ENCODE measurements around the gene TLE7.

Gene TLE7

DNA sequence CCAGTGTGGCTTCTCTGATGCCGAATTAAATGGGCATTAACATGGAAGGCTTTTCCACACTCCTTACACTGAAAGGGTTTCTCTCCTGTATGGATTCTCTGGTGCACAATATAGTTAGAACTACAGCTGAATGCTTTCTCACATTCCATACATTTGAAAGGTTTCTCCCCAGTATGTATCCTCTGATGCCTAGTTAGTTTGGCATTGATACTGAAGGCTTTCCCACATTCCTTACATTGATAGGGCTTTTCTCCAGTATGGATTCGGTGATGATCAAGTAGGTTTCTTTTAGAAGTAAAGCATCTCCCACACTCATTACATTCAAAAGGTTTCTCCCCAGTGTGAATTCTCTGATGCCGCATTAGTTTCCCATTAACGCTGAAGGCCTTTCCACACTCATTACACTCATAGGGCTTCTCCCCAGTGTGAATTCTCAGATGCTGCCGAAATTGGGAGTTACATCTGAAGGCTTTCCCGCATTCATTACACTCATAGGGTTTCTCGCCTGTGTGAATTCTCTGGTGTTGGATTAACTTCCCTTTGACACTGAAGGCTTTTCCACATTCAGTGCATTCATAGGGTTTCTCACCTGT is 6.5 kb upstream of the TLE7 start:
- no peak for DNase-seq (ENCODE audit: low read depth in 3 of 3)

DNA sequence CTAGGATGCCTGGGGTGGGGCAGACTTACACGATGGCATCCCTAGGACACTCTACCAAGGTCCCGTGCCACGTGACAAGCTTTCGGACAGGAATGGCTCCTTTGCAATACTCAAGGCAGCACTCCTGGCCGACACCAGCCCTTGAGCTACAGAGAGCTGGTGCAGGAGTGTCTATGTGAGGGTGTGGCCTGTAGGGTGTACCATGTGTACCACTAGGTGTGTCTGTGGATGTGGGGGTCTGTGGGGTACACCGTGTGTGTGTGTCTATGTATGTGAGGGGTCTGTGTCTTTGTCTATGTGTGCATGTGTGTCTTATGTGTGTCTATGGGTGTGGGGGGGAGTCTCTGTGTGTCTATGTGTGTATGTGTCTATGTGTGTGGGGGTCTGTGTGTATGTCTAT is 1.9 kb upstream of the TLE7 start:
- no peak for DNase-seq (ENCODE audit: low read depth in 3 of 3)

DNA sequence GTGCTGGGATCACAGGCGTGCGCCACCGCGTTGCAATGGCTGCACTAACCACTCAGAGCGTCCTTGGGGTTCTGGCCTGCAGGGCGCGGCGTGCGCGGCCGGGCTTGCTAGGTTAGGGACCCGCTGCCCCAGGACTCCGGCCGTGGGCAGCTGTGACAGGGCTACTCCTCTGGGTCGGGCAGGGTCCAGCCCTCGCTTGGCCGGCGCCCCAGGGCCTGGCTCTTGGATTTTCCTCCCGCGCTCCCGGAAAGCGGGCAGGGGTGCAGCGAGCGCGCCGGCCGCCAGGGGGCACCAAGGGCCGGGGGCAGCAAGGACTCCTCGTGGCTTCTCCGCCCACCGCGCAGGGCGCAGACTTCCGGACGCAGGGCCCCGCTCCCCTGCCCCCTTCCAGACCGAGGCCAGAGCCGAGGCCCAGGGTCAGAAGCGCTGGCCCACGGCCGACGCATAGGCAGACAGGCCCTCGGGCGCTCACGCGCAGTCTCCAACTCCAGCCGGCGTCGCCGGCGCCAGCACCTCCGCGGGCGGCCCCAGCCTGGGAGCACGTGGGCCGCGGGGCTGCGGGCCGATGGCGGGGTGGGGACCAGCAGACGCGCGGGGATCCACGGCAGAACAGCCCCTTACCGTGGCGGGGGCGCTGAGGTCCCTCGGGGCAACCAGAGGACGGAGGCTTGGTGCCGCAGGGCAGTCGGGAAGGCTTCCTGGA is 355 bp downstream of the TLE7 start:
- peak in 1 of 3 experiments; percentile 26 for DNase-seq (ENCODE audit: low read depth in 3 of 3)

DNA sequence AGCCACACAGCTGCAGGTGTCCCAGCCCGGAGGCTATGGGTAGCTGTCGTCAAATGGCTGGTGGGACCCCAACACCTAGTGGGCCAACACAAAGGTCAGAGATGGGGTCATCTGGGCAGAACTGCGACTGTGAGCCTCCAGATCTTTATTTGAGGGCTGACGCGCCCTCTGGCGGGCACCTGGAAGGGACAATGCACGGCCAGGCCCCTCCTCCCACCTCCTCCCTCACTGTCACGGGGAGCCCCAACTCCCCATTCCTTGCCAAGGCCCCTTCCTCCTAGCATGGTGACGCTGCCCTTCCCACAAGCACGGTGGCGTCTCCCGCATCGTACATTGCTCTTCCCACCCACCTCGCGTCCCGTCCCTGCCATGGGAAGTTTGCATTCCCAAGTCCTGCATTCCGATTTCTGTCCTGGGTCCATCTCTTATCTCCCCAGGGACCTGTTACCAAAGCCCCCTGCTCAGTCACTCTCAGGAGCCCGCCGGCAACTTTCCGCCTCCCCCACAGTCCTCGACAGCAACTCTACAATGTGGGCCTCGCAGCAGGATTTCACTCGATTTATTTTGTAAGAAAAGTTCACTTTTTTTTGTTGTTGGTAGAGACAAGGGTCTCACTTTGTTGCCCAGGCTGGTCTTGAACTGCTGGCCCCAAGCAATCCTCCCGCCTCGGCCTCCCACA is 1.0 kb downstream of the TLE7 start:
- DNase-seq (ENCODE audit: low read depth in 3 of 3), result peak in 1 of 3 experiments; percentile 18

GRCh38 chr16:71439523-71439922 is 2.3 kb downstream of the TLE7 start:
- DNase-seq (ENCODE audit: low read depth in 3 of 3), result no peak

DNA sequence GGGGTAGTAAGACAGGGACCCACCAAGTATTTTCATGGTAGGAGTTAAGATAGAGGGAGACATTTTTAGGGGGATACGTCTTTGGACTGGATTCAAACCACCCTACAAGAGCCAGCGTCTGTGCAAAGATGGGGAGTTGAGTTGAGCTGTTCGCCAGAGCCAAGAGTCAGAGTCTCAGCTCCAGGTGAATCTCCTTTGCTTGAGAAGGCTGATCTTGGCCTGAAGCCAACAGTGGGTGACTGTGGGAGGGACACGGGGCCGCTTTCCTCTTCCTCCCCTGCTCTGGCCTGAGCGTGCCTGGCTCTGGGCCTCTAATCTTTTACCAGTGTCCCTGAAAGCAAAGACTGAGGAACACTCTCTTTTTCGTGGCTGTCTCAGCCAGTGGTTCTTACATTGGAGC is 5.4 kb downstream of the TLE7 start:
- DNase-seq (ENCODE audit: low read depth in 3 of 3), result no peak

DNA sequence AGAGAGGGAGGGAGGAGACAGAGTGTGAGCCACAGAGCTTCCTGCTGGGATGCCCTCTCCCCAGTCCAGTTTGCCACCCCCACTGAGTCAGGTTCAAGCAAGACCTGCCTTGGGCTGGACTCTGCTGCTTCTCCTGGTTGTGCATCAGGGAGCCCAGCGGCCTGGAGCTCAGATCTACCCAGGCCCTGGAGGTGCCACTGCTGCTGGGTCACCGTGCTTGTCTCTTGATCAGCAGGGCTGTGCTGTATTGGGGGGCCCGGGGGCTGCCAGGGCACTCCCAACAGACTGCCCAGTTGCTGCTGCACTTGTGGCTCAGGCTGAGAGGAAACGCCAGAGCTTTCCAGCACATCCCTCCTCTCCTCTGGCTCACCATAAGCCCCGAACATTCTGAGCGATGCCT is 8.9 kb downstream of the TLE7 start:
- DNase-seq (ENCODE audit: low read depth in 3 of 3), result no peak

DNA sequence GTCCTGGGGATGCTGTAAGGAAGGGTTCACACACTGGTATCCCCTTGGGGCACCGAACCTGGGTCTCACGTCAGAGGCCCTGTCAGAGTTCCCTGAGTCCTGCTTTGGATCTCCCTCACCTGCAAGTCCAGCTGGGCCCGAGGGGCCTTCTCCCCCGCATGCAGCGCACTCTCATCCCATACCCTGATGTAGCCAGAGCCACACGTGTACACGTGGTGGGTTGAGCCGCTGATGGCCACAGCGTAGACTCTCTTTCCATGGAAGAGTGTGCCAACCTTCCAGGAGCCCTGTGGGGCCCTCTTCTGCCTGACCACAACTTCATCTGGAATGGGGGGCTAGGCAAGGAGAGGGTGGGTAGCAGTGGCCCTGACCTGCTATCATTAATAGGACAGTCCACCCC is 9.9 kb downstream of the TLE7 start:
- no peak for DNase-seq (ENCODE audit: low read depth in 3 of 3)

GRCh38 chr16:71431176-71431575 is 10.7 kb downstream of the TLE7 start:
- no peak for DNase-seq (ENCODE audit: low read depth in 3 of 3)

DNA sequence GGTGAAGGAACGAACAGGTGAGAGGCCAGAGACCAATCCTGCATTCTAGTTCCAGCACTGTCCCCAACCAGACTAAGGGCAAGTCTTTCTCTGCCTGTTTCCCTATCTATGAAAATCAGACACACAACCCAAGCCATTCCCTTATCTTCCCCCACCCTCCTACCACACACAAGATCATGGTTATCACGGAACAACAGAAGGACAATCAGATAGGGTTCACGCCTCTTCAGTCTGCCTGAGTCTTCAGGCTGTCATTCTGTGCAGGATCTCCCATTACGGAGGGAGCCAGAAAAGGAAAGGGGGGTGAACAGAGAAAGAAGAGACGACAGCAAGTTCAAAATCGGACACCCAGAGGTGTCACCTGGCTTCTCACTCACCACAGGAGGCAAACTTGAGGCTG is 11.1 kb downstream of the TLE7 start:
- no peak for DNase-seq (ENCODE audit: low read depth in 3 of 3)

GRCh38 chr16:71429581-71429980 is 12.3 kb downstream of the TLE7 start:
- DNase-seq (ENCODE audit: low read depth in 3 of 3), result no peak

DNA sequence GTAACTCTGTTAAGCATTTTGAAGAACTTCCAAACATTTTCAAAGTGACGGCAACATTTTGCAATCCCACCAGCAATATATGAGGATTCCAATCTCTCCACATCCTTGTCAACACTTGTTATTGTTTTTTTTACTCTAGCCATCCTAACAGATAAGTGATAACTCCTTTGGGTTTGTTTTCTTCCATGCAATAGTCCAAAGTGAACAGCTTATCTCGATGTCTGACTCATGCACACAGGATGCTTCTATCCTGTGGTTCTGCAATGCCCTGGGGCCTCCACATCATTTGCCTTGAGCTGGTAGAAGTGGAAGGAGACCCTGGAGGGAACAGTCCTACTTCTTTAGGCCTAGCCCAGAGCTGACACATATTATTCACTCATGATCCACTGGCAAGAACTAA is 13.0 kb downstream of the TLE7 start:
- DNase-seq (ENCODE audit: low read depth in 3 of 3), result no peak

DNA sequence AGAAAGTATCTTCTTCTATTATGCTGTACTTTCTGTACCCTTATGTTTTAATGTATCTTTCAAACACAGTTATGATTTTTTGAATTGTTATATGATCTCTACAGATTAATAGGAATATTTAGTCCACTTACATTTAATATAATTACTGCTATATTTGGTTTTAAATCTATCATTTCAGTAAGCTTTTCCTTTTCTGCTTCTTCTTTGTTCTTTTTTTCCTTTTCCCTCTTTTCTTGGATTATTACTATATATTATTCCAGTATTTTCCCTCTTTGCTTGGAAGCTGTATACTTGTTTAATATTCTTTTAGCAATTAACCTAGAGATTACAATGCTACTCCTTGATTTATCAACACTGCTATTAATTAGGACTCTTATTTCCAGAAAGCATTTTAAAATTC is 13.5 kb downstream of the TLE7 start:
- DNase-seq (ENCODE audit: low read depth in 3 of 3), result no peak

DNA sequence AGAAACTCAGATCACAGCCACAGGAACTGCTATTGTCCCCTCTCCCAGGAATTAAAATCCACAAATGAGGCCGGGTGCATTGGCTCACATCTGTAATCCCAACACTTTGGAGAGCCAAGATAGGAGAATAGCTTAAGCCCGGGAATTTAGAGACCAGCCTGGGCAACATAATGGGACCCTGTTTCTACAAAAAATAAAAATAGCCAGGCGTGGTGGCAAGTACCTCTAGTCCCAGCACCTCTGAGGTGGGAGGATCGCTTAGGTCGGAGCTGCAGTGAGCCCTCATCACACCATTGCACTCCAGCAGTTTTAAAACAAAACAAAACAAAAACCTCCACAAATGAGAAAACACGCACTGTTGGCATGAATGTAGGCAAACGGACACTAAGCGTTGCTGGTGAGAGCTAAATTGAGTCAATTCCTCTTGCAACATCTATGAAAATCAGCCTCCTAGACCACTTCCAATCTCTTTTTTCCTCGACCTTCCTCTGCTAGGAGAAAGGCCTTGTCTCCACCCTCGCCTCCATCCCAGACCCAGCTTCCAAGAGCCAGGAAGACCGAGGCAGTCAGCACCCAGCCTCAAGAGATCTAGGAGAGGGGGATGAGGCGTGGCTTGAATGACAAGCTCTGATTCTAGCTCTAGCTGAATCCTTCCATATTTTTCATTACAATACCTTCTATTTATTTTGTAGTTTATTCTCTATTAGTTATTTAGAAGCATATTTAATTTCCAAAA is 14.8 kb downstream of the TLE7 start:
- no peak for DNase-seq (ENCODE audit: low read depth in 3 of 3)

- peak in 1 of 3 experiments; percentile 31 for DNase-seq (ENCODE audit: low read depth in 3 of 3)
Measured at GRCh38 chr16:71426069-71426879, 15.6 kb downstream of the TLE7 start.

DNA sequence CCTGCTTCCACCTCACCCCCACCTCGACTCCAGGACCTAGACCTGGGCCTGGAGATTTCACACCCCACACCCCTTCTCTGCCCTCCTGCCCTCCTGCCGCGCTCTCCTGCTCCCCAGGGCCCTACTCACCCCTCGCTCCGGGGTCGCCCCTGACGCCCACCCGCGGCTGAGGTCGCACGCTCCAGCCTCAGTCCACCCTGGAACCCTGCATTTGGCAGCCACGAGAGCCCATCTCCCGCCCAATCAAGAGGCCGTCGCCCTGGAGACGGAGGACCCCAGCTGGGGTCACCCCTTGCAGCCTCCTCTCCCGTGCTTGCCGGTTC is 16.1 kb downstream of the TLE7 start:
- no peak for DNase-seq (ENCODE audit: low read depth in 3 of 3)

DNA sequence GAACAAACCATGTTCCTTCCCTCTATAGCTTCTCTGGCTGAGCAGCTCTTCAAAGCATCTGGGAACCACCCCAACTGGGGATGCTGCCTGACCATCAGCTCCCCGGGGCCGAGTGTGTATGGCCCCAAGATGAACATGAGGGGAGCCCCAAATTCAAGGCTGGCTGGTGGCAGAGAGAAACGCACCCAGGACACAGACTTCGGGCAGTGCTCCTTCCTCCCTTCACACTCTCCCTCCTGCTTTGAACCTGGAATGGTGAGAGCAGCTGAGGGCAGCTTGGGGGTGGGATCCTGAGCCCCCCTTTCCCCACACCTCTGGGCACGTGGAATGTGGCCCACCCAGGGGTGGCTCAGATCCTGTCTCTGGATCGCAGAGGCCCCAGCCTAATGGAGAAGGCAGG is 17.2 kb downstream of the TLE7 start:
- no peak for DNase-seq (ENCODE audit: low read depth in 3 of 3)

GRCh38 chr16:71423865-71424264 is 18.0 kb downstream of the TLE7 start:
- DNase-seq (ENCODE audit: low read depth in 3 of 3), result no peak

GRCh38 chr16:71423016-71423415 is 18.8 kb downstream of the TLE7 start:
- no peak for DNase-seq (ENCODE audit: low read depth in 3 of 3)

GRCh38 chr16:71421911-71422310 is 19.9 kb downstream of the TLE7 start:
- DNase-seq (ENCODE audit: low read depth in 3 of 3), result peak in 1 of 3 experiments; percentile 25

DNA sequence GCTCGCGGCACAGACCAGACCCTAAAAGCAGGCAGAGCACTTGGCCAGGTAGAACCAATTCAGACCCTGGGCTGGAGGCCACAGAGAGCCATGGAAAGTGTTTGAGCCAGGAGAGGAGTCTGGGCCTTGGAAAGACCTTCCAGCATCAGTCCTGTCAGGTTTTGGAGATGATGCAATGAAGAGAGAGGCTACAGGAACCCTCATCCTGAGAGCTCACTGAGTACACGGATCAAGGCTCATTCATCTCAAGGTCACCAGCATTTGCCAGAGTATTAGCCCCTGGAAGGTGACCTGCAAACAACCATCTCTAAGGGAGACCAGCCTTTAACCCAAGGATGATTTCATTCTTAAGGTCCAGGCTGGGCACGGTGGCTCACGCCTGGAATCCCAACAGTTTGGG is 27.8 kb downstream of the TLE7 start:
- DNase-seq (ENCODE audit: low read depth in 3 of 3), result no peak

DNA sequence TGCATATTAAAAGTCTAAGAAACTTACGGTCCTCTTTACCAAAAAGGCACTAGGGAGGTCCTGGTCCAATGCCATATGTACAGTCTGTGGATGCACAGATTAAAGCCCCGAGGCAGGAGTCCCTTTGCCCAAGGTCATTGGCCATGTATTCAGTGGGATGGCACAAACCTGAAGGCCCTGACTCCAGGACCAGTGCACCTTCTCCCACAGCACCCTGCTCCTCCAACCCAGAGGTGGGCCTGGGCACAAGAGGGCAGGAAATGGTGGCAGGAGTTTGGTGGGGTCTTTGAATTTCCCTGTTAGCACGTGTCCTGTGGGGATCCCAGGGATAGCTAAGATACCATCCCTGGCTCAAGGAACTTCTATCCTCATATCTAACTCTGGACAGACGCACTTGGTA is 28.5 kb downstream of the TLE7 start:
- no peak for DNase-seq (ENCODE audit: low read depth in 3 of 3)
